ENCODE results near the gene RHAG.
"Not testable (repeated sequence)": the region's sequence is repeated elsewhere in the genome, so short reads cannot be mapped to it uniquely, and the experiment has no call there.

The RHAG gene

GRCh38 chr6:49633541-49633940, 3.1 kb downstream of the RHAG start:
- TF ChIP-seq CTCF (IDR thresholded peaks at IDR 0.05; ENCODE audit: low read depth, low read length), result no peak
- DNase-seq (ENCODE audit: low read depth in 2 of 2), result no peak
- no peak overlapping the region for H3K4me3 ChIP-seq (replicated peaks in 1 of 2; ENCODE audit: low read depth in 2 of 2, low read length in 2 of 2)

DNA sequence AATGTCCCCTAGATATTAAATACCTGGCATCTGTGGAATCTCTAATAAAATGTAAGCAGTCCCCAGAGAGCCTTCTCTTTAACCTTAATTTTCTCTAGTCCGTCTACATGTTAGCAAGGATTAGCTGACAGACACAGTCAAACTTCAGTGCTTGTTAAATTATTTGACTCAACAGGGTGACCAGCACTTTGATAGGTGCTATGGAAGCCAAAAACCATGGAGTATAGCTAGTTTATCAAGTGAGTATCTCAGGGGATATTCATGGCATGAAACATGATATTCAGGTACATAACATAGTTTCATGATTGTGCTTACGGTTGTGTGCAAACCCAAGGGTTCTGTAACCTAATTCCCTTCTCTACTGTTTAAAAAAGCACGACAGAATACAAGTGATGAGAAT, 3.9 kb downstream of the RHAG start:
- no peak for TF ChIP-seq CTCF (IDR thresholded peaks at IDR 0.05; ENCODE audit: low read depth, low read length)
- H3K4me3 ChIP-seq (replicated peaks in 1 of 2; ENCODE audit: low read depth in 2 of 2, low read length in 2 of 2), result no peak overlapping the region
- no peak for DNase-seq (ENCODE audit: low read depth in 2 of 2)

- not testable (repeated sequence) for H3K4me3 ChIP-seq (replicated peaks in 1 of 2; ENCODE audit: low read depth in 2 of 2, low read length in 2 of 2); DNase-seq (ENCODE audit: low read depth in 2 of 2)
Observed at GRCh38 chr6:49629485-49630088, 7.1 kb downstream of the RHAG start.

GRCh38 chr6:49626811-49627210, 9.8 kb downstream of the RHAG start:
- H3K4me3 ChIP-seq (replicated peaks in 1 of 2; ENCODE audit: low read depth in 2 of 2, low read length in 2 of 2), result no peak overlapping the region
- DNase-seq (ENCODE audit: low read depth in 2 of 2), result no peak
- TF ChIP-seq CTCF (IDR thresholded peaks at IDR 0.05; ENCODE audit: low read depth, low read length), result no peak

DNA sequence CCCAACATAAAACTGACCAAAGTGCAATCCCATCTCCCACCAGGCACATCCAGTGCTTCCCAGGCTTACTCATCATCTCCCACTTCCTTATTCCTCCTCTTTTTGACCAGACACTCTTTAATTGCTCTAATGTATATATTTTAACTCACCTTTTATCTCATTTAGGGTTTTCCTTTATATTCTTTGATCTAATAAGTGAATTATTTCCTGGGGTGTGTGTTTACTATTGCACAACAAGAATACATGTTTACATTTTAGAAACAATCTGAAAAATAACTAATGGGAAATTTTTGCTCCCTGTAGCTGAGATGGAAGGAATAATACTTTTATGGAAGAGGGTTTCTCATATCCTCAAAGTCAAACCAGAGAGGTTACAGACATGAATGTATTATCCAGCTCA, 18.4 kb downstream of the RHAG start:
- TF ChIP-seq CTCF (IDR thresholded peaks at IDR 0.05; ENCODE audit: low read depth, low read length), result no peak
- no peak overlapping the region for H3K4me3 ChIP-seq (replicated peaks in 1 of 2; ENCODE audit: low read depth in 2 of 2, low read length in 2 of 2)
- no peak for DNase-seq (ENCODE audit: low read depth in 2 of 2)

DNA sequence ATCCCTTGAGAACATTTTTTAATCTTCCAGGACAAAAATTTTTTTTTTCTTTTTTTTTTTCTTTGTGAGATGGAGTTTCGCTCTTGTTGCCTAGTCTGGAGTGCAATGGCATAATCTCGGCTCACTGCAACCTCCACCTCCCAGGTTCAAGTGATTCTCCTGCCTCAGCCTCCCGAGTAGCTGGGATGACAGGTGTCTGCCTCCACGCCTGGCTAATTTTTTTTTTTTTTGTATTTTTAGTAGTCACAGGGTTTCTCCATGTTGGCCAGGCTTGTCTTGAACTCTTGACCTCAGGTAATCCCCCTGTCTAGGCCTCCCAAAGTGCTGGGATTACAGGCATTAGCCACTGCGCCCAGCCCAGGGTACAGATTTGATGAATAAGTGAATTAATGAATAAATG, 22.5 kb downstream of the RHAG start:
- DNase-seq (ENCODE audit: low read depth in 2 of 2); H3K4me3 ChIP-seq (replicated peaks in 1 of 2; ENCODE audit: low read depth in 2 of 2, low read length in 2 of 2): not testable (repeated sequence)

- TF ChIP-seq CTCF (IDR thresholded peaks at IDR 0.05; ENCODE audit: low read depth, low read length), result no peak
Observed at GRCh38 chr6:49609285-49609684, 27.4 kb downstream of the RHAG start.

GRCh38 chr6:49608275-49608674, 28.4 kb downstream of the RHAG start:
- not testable (repeated sequence) for DNase-seq (ENCODE audit: low read depth in 2 of 2); H3K4me3 ChIP-seq (replicated peaks in 1 of 2; ENCODE audit: low read depth in 2 of 2, low read length in 2 of 2)

More at GRCh38 chr6:49609285-49609684, 27.4 kb downstream of the RHAG start:
- H3K4me3 ChIP-seq (replicated peaks in 1 of 2; ENCODE audit: low read depth in 2 of 2, low read length in 2 of 2), result no peak overlapping the region
- no peak for DNase-seq (ENCODE audit: low read depth in 2 of 2)

All from cardiac fibroblast (primary cell).